GM20431 (cell line): ENCODE measurements around the gene CD58.

Experiments used
- in situ Hi-C: fragments of 300-500 bp; cut with MseI, MboI; formaldehyde crosslinking; loops from one replicate; pipeline ENCODE4 v1.15.0; 2020; ENCODE audit warnings: low sequenced_read_pairs; ENCODE audit not compliant: unreplicated experiment

Gene CD58

GRCh38 chr1:116483481-116484309 is 87.1 kb downstream of the CD58 start:
- in situ Hi-C loops: no loop called here

GRCh38 chr1:116482490-116482889 is 88.3 kb downstream of the CD58 start:
- in situ Hi-C loops: no loop called here

GRCh38 chr1:116481934-116482333 is 88.9 kb downstream of the CD58 start:
- in situ Hi-C loops: no loop called here

- in situ Hi-C loops: no loop called here
These were observed 92.2 kb downstream of the CD58 start for GRCh38 chr1:116478621-116479020.

- in situ Hi-C loops: no loop called here
These were observed 93.4 kb downstream of the CD58 start for GRCh38 chr1:116477429-116477828.

- in situ Hi-C loops: no loop called here
These were observed 94.5 kb downstream of the CD58 start for GRCh38 chr1:116476321-116476720.

GRCh38 chr1:116475850-116476218 is 95.0 kb downstream of the CD58 start:
- in situ Hi-C loops: no loop called here

- in situ Hi-C loops: no loop called here
These were observed 95.6 kb downstream of the CD58 start for GRCh38 chr1:116474921-116475849.

GRCh38 chr1:116472431-116472961 is 98.3 kb downstream of the CD58 start:
- in situ Hi-C loops: no loop called here

GRCh38 chr1:116471241-116471640 is 99.6 kb downstream of the CD58 start:
- in situ Hi-C loops: no loop called here

GRCh38 chr1:116470671-116471070 is 100.2 kb downstream of the CD58 start:
- in situ Hi-C loops: no loop called here

GRCh38 chr1:116466810-116467557 is 103.8 kb downstream of the CD58 start:
- in situ Hi-C loops: no loop called here

GRCh38 chr1:116465845-116466685 is 104.8 kb downstream of the CD58 start:
- in situ Hi-C loops: no loop called here

- in situ Hi-C loops: no loop called here
These were observed 105.4 kb downstream of the CD58 start for GRCh38 chr1:116465477-116465844.
